ENCODE measurements around the gene SEMA4D. TPM values are rescaled to one million over a fixed set of nuclear protein-coding genes. Genes with fewer than 3 reads are reported as not detected.

Gene SEMA4D
- total and polyA plus RNA-seq, 9 of the 15 experiments (the other 6 are each of a cell fraction or from before 2014, with no cell fraction given) = 0.38 to 5.1 (median 1.8) TPM

DNA sequence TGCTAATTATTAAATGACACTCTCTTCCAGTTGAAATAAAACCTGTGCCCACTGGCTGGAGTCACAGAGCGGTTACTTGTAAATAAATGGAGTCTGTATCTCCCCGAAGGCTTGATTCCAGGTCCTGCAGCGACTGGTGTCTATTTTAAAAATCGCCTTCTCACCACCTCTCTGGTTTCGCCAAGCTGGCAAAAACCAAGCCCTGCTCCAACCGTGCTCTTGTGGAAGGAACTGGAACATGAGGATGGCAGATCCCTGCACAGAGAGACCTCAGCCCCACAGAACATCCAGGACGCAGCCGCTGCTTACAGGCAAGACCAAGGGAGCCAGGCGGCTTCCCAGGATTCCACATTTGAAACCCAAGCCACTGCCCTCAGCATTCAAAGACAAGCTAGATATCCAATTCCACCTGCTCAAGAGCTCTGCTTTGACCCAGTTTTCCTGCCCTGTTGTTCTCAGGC is 15.0 kb downstream of the SEMA4D start:
- Histone ChIP-seq H4K20me1 (replicated peaks; ENCODE audit: control insufficient read depth, insufficient read depth, low read length) (no peaks in the 10 kb centered on the region), H3K4me2 (ENCODE audit: insufficient read depth, low read length) (no peak overlapping the region), H3K27ac (ENCODE audit: extremely low read depth, low read depth, low read length) (no peak overlapping the region), H3K4me1 (replicated peaks in 1 of 2; ENCODE audit: control insufficient read depth in 2 of 2, insufficient read depth in 2 of 2, low read length in 2 of 2) (no peaks in the 10 kb centered on the region), H3K36me3 (ENCODE audit: control insufficient read depth, insufficient read depth, low read length) (no peaks in the 10 kb centered on the region), H3K79me2 (ENCODE audit: control insufficient read depth, insufficient read depth, low read length) (no peaks in the 10 kb centered on the region), H3K9ac (ENCODE audit: insufficient read depth in 1 of 2, low read depth in 2 of 2, low read length in 2 of 2) (no peak overlapping the region), H3K9me1 (ENCODE audit: control insufficient read depth, insufficient read depth, low read length) (no peaks in the 10 kb centered on the region), H3K9me3 (replicated peaks; ENCODE audit: control insufficient read depth, insufficient read depth, low read depth, low read length) (no peaks in the 10 kb centered on the region), H3K27me3 (ENCODE audit: control insufficient read depth in 2 of 2, insufficient read depth in 2 of 2, low read length in 2 of 2) (peaks cover 0 to 31% of the 10 kb centered on the region in 2 experiments; a peak in 3 of 5 replicates), H2AFZ (ENCODE audit: low read depth, low read length) (no peak overlapping the region), H3K4me3 (no peak overlapping the region)
- 5% methylated on average over 7 of the region's 9 CpGs for WGBS (ENCODE audit: insufficient coverage, low coverage, missing lambda C conversion rate)
- in situ Hi-C loops (cut with MboI) (no loop called here), intact Hi-C loops (cut with micrococcal nuclease) (no loop called here)
- BruUV-seq (replicated peaks) = no TSS peak
- FAIRE-seq = no peak
- ChIA-PET CTCF (ENCODE audit: low intra/inter-chr PET ratio) (no interaction called here), POLR2A (no interaction called here)
- ATAC-seq = no peak
- no peak for TF ChIP-seq CHCHD3 (CRISPR knock-in tag; IDR thresholded peaks at IDR 0.05)
- TF ChIP-seq, protein P1, sequence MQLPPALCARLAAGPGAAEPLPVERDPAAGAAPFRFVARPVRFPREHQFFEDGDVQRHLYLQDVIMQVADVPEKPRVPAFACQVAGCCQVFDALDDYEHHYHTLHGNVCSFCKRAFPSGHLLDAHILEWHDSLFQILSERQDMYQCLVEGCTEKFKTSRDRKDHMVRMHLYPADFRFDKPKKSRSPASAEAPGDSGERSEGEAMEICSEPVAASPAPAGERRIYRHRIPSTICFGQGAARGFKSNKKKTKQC (CRISPR knock-in tag; IDR thresholded peaks at IDR 0.05) = no peak
- no peak for TF ChIP-seq MCM7 (IDR thresholded peaks at IDR 0.05)
- TF ChIP-seq MECOM (CRISPR knock-in tag; IDR thresholded peaks at IDR 0.05) = no peak
- TF ChIP-seq SP2 (IDR thresholded peaks at IDR 0.05; ENCODE audit: extremely low read depth, low read depth, low read length, poor library complexity, severe bottlenecking) = no peak
- no peak for TF ChIP-seq ELF1 (tag; IDR thresholded peaks at IDR 0.05)
- no peak for TF ChIP-seq ATF1 (CRISPR knock-in tag; IDR thresholded peaks at IDR 0.05)
- no peak for TF ChIP-seq ATF1 (tag; IDR thresholded peaks at IDR 0.05)
- no peak for DNase-seq (ENCODE audit: extremely low read depth in 1 of 4, low spot score in 3 of 4)

Measured in K562 (cell line).